Stimulated activated CD8-positive, alpha-beta memory T cell treated with anti-CD3 and anti-CD28 coated beads, Interleukin-15, amount 100 ng/mL, for 24 hours (primary cell): ENCODE results near the gene CDC7.
"Not testable (repeated sequence)": the region's sequence is repeated elsewhere in the genome, so short reads cannot be mapped to it uniquely, and the experiment has no call there.

Experiments used
- DNase-seq: peaks from one replicate; pipeline ENCODE4 v3.0.0-alpha.2; 2020; ENCODE audit warnings: low read depth

The CDC7 gene

DNA sequence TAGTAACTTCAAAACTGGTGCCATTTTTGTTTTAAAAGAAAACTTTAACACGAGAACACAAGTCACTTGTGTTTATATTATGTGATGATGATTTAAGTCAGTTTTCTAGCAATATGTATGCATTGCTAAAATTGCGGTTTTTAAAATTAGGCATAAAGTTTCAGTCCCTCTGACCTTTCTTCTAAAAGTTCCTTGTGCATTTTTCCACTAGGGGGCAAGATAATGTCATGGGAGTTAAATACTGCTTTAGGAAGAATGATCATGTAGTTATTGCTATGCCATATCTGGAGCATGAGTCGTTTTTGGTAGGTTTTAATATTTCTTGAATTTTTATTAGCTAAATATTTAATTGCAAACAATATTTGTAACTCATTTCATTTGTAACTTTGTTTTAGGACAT, 10.7 kb downstream of the CDC7 start:
- DNase-seq: no peak

DNA sequence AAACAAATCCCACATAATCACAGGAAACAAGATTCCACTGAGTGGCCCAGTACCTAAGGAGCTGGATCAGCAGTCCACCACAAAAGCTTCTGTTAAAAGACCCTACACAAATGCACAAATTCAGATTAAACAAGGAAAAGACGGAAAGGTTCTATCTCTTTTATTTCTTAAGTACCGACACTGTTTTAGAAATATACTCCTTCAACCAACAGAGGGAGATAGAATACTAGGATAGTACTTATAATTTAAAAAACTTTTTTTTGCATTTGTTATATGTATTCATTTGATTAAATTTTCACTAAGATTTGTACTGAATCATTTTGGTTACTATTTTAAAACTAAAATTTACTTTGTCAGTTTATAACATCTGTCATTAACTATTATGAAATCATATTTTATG, 12.5 kb downstream of the CDC7 start:
- no peak for DNase-seq

DNA sequence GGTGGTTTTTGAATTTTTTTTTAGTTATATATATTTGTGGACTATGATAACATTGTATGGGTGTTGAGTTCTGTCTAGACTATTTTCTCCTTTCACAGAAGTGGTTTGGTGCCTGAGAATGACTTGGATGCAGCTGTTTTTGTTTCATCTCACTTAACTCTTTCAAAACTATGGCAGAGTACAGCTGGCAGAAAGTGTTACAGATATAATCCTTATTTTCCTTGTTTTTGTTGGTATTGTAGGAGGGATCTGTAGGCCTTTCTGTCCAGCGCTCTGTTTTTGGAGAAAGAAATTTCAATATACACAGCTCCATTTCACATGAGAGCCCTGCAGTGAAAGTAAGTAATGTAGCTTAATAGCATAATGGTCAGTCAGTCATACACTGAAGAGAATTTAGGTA, 13.1 kb downstream of the CDC7 start:
- no peak for DNase-seq

DNA sequence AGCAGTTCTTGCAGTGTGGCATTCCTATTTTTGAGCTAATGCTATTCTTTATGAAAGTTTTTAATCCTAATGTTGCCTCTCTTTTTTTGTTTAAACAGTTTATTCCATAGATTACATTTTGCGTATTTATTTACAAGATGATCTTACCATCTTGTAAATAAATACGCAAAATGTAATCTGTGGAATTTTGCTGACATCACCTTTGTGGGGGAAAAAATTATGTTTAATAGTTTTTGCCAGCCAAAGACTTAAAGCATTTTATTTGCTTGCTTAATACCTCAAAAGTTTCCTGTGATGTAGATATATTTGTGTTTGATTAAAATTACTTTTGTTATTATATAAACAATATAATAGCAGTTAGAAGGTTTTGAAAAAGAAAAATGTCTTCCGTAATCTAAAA, 15.3 kb downstream of the CDC7 start:
- DNase-seq: no peak

DNA sequence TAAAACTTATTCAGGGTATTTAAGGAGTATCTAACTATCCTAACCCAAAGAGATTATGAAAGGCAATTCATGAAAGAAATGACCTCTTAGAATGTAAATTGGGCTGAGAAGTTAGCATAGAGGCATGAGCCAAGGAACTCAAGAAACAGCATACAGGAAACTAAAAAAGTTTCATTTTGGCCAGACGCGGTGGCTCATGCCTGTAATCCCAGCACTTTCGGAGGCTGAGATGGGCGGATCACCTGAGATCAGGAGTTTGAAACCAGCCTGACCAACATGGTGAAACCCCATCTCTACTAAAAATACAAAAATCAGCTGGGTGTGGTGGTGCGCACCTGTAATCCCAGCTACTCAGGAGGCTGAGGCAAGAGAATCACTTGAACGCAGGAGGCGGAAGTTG, 16.0 kb downstream of the CDC7 start:
- not testable (repeated sequence) for DNase-seq

DNA sequence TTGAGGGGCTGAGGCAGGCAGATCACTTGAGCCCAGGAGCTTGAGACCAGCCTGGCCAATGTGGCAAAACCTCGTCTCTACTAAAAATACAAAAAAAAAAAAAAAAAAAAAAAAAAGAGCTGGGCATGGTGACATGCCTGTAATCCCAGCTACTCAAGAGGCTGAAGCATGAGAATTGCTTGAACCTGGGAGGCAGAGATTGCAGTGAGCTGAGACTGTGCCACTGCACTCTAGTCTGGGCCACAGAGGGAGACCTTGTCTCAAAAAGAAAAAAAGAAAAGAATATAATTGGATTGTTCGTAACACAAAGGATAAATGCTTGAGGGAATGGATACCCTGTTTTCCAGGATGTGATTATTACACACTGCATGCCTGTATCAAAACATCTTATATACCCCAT, 18.5 kb downstream of the CDC7 start:
- DNase-seq: not testable (repeated sequence)

DNA sequence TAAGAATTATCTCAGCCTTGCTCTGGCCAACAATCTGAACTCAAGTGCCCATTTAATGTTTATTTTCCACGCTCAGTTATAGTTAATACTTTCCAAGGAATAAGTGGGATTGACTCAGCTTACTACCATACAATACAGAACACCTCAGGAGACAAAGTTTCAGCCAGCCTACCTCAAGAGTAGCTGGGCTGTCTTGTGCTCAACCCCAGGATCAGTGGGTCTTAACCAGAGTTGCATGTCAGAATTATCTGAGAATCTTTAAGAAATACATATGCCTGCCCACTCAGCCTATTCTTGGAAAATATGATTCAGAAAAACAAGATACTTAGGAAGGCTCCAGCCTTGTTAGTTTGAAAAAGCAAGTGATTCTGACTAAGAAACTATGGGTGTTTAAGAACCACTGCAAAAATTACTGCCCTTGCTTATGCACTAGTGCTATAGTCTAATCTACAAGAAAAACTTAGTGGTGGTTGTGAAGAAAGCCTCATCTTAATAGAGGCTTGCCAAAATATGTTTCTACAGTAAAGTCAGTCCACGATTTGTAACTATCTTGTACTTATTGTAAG, 20.4 kb downstream of the CDC7 start:
- no peak for DNase-seq

DNA sequence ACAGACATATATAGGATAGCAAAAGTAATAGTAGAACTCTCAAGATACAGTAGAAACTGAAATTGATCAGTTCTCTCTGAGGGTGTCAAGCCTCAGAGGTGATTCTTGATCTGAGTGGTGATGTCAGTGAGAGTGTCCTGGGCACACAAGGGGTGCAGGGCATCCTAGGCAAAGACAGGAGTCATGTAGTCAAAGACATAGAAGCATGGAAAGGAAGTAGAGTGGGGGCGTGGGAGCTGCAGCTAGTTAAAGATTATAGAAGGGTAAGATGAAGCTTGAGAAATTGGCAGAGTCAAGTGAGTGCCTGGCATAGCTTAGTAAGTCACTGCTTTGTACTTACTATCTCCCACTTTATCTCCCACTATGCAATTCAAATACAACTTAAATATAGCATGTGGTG, 22.8 kb downstream of the CDC7 start:
- no peak for DNase-seq

DNA sequence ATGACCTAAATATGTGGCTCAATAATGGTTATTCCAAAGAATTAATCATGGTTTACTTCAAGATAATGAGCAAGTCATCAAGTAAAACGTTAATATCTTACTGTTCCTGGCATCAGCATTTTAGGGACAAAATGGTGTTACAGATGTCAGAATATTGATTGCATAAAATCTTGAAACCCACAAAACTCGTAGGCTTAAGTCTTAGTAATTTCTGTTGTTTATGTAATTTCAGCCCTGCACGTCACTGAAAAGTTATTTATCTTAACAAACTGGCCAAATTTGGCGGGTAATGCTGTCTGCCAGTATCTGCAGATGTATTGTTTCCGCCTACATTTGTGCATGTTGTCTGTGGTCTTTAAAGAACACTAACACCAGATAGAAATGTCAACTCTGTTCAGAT, 25.8 kb downstream of the CDC7 start:
- DNase-seq: no peak

DNA sequence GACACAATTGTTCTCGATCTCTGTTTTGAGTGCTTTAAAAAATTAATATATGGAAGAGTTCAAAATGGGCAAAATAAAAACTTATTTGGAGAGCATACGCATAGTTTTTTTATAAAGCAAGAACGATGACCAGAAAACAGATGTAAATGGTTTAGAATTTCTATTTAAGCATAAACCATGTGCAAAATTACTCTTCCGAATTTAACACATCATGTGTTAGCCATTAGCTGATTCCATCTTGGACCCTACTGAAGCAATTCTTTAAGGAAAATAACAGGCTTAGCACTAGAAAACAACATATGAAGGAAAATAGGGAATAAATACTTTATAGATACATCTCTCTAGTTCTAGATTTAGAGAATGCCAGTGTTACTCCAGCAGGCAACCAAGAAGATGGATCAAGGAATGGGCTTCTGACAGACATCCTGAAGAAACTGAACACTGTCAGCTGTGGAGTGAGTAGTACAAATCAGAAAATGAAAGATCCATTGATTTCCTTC, 26.7 kb downstream of the CDC7 start:
- DNase-seq: no peak

DNA sequence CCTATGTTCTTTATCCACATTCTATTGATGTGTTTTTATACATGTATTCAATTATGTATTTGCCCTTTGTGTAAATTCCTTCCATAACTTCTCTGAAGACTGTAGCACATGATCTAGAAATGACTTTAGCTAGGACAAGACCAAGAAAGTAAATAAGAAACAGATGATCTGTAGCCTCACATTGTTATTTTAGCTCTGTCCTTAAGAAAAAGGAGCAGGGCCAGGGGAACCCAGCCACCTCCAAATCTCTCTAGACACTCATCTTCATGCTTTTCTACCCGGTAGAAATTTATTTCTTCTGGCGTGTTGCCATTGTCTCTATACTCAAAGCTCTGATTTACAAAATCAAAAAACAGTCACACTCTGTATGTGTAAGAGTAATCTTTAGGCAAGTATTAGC, 27.1 kb downstream of the CDC7 start:
- no peak for DNase-seq

DNA sequence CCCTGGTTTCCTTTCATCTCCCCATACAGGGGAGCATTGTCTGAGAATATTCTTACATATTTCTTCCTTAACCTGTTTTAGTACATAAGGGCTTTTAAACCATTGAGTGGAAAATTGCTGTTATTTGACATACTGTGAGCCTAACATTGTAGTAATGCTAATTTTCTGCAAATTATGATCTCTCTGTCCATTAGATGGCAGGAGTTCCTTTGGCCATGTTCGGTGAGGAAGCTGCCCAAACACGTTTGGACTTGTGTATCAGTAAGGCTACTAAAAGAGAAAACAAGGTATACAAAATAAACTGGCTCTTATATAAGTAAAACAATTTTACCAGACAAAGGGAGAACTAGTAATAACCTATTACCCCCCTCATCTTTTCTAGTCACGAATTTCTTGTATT, 29.2 kb downstream of the CDC7 start:
- DNase-seq: no peak

DNA sequence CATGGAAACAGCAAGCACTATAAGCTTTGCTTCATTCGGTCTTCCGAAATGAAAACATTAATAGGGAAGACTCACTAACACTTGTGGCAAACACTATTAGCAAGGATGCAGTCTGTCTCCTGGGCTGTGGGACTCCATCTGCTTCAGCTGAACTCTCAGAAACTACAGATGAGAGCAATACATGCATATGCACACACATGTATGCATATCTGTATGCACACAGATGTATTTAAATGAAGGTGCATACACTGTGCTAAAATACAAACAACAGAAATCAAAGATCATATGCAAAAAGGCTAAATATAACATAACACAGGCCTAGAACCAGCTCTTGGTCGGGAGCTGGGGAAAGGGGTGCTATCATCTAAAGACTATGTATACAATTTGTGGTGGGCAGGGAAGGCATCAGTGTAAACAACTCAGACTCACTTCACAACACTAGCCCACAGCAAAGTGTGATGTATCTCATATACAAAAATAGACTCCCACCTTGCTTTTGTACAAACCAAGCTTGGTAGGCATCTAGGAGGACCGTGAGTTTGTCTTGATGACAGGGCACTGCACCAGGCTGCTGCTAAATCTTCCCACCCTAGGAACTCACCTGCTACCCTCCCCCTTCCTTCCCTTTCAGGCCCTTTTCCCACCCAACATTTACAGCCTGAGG, 32.8 kb downstream of the CDC7 start:
- DNase-seq: no peak

DNA sequence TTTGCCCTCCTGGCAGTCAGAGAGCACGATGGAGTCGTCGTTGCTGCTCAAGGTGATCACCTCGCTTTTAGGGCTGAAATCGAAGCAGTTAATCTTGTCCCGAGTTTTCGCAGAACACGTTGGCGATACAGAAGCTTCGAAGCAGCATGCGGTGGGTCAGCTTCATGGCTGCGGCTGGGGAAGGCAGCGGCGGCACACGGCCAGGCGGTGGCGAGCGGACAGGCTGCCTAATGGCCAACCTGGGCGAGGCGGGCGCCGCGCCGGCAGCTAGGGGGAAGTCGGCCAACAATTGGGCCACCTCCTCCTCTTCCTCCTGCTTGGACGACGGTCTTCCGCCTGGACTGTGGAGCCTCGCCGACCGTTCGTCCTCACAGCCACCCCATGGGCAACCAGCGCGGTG, 34.8 kb downstream of the CDC7 start:
- no peak for DNase-seq

DNA sequence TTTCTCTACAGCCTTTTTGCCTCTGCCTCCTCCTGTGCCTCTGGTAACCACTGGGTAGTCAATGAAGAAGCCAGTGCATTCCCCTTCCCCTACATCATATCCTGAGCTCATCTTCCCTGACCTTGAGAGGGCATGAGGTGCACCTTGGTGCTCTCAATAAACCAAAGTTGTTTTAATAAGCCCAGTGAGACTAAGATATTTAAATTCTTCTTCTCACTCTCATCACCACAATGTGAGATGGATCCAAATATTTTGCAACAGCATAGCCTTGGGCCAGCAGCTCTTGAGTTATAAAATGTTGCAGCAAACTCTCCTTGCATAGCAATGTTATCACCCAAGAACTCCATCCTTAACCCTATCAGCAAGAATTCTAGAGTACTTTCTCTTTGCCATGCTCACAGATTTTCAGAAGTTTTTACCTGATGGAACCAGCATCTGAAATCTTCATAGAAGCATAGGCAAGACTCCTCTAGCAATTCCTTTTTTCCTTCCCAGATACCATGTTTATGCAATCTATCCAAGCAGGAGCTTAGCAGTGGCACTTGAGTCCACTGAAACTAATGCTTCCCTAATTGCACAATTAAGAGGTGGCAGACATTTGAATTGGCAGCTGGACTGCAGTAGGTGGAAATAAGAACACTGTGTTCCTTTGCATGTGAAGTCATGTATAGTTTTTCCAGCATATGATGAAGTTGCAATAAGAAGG, 36.8 kb downstream of the CDC7 start:
- no peak for DNase-seq

DNA sequence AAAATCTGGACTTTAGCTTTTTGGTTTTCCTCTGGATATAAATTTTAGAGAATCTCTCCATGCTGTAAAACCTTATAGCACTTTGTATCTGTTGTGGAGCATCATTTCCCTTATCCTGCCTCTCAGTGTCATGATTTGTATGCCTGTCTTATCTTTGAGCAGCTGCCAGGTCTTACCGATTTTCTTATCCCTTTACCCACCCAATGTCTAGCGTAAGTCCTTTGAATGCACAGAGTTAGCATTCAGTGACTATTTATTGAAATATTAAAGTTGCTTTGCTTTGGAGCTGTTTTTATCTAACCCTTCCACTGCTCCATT, 37.3 kb downstream of the CDC7 start:
- no peak for DNase-seq

DNA sequence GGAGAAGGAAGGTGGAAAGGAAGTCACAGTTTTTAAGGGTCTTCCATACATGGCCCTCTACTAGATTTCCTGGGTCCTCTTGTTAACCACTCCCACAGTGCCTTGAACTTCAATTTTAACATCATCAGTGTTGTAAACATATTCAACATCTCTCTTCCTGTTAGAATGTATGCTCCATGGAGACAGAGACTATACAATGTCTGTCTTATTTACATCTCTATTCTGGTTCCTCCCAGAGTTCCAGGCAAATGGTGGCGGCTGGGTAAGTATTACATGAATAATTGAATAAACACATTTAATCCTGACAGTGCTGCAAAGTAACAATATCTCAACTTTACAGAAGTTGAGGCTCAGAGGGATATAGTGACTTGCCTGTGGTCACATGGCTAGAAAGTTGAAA, 40.3 kb downstream of the CDC7 start:
- DNase-seq: no peak

DNA sequence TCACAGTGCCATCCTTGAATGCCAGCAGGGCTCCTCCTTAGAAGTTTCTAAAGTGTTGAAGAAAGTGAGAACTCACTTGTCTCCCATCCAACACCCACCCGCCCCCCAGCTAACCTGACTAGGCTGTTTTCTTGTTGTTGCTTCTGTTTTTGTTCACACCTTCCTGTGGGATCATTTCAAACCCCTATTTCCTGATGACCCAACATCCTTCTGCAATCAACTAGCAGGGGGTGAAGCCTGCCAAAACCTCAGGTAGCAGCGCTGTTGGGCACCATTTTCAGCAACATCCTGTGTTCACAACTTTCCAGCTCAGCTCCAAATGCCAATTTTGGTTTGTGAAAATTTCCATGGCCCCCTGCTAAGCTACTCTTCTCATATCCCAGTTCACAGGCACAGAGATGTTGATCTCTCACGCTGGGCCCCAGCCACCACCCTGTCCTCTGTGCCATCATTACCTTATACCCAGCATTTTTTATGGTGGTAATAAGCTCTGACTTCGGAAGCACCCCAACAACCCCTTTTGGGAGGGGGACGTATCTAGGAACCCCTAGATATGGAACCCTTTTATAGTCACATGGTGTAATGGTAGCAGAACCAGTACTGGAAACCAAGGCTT, 41.4 kb downstream of the CDC7 start:
- no peak for DNase-seq

DNA sequence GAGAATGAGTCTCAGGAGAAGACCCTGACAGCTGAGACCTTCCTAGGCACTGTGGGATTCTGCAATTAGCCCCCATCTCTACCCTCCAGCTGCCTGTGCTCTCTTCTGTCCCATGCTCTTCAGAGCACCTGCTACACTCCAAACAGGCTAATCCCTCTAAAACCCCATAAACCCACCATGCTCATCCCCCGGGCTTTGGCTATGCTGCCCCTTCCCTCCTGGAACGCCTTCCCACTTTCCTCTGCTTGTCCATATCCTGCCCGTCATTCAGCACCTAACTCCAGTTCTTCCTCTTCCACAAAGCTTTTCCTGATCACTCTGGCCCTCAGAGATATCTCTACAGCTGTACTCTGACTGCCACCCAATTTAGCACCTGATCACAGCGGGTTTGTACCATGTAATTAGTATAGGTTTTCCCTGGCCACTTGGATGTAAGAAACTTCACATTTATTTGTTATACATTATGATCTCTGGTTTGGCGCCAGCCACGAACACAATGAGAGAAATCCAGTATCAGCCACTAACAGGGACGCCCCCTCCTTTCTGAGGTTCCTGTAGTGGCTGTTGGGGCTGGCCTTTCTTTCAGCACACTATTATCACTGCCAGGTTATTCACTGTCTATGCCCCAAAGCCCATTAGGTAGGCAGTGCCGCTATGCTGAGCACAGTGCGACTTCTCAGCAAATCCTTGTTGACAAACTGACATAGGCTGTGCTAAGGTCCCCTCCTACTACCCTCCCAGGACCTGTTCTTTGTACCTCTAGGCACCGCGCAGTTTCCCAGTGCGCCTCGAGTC, 45.1 kb downstream of the CDC7 start:
- DNase-seq: no peak

DNA sequence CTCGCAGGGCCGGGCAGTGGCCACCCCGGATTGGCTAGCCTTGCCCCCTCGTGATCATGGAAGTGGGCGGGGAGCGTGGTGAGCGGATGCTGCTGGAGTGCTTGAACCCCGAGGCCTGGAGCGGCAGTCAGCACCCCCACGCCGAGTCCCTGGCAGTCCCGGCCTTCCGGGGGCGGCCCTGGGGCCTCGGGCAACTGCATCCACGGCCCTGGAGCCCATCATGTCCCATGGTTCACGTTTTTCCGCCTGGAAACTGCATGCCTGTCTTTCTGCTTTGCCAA, 45.6 kb downstream of the CDC7 start:
- DNase-seq: no peak

DNA sequence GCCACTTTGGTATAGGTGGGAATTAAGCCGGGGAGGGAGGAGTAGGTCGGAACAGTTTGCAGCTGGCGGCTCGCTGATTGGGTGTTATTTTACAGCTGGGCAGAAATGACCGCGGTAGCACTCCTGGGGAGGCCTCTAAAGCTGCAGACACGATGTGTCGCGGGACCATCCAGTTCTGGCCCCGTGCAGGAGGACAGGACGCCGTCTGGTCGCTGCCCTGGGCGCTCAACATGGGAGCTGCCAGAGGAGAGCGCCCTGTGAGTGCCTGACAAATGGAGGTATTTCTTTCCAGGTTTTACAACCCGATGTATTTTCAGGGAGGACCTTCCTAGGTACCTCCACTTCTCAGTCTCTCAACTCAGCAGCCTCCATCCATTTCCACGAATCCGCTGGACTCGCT, 46.2 kb downstream of the CDC7 start:
- no peak for DNase-seq

DNA sequence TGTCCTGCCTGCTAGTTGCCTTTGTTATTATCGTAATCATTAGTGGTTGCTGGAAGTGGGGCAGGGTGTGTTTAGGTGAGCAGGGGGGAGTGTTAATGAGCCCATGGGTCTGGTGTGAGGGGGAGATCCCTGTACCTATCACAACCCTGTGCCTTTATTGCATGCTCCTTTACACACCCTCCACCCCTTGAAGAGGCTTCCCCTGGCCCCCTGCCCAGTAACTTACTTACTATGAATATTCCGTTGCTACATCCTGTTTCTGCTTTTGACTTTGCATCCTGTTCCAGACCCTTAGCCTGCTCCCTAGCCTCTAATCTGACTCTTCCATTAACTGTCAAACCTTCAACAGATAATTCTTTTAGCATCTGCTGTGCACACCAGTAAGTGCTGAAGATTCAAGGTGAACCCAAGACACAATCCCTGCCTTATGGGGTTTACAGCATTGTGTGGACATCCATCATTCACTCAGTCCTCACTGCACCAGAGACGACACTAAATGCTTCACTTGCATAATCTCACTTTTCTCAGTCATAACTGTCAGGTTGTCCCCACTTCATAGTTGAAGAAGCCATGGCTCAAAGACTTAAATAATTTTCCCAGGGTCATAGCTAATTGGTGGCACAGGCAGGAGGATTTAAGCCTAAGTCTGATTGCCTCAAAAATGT, 47.9 kb downstream of the CDC7 start:
- no peak for DNase-seq
